ENCODE measurements around the gene UBL4B.

DNA sequence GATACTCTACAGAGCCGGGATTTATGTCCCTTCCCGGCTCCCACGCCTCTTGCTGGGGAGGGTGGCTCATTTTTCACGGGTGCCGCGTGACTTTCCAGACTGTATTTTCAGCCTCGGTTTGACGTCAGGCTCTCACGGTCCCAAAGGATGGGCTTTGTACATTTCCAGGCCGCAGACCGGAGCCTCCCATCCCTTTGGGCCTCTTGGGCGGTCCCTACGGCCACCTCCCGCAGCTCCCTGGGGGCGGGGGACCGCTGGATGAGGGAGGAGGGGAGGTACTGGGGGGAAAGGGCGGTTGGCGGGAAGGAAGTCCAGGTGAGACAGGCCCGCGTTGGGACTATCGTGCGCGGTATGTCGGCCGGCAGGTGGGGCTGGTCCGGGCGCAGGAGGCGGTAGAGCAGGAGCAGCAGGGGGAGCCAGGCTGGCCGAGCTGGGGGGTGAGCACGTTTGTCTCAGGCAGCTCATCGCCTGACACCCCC, 17.9 kb downstream of the UBL4B start:
- no peak for TF ChIP-seq POLR2AphosphoS5 (IDR thresholded peaks at IDR 0.05)
- TF ChIP-seq, protein P1, sequence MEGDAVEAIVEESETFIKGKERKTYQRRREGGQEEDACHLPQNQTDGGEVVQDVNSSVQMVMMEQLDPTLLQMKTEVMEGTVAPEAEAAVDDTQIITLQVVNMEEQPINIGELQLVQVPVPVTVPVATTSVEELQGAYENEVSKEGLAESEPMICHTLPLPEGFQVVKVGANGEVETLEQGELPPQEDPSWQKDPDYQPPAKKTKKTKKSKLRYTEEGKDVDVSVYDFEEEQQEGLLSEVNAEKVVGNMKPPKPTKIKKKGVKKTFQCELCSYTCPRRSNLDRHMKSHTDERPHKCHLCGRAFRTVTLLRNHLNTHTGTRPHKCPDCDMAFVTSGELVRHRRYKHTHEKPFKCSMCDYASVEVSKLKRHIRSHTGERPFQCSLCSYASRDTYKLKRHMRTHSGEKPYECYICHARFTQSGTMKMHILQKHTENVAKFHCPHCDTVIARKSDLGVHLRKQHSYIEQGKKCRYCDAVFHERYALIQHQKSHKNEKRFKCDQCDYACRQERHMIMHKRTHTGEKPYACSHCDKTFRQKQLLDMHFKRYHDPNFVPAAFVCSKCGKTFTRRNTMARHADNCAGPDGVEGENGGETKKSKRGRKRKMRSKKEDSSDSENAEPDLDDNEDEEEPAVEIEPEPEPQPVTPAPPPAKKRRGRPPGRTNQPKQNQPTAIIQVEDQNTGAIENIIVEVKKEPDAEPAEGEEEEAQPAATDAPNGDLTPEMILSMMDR (IDR thresholded peaks at IDR 0.05 in 8 of 11, conservative IDR thresholded peaks at IDR 0.05 in 3 of 11), result no peak

Data from spleen (tissue), 7 donors.